Activated T-cell treated with anti-CD3 and anti-CD28 coated beads, Interleukin-2, amount 50 U/mL, for 72 hours (primary cell): ENCODE data around the gene NUP85. TPM values are rescaled to one million over a fixed set of nuclear protein-coding genes. Genes with fewer than 3 reads are reported as not detected.

Source experiments
- ATAC-seq, 2 donors: fragments of 150-1000 bp; cut with Tn5 transposase; replicated peaks in 1 of 2; 2 replicates each; pipeline ENCODE4 v1.10.0; 2021; ENCODE audit warnings: moderate library complexity in 2 of 2, mild to moderate bottlenecking in 1 of 2
- DNase-seq, 2 donors: peaks; one replicate each; pipeline ENCODE4 v3.0.0; 2021 to 2022; ENCODE audit warnings: mixed read lengths in 1 of 2
- H3K27ac Mint-ChIP-seq: one replicate; pipeline ENCODE4 v1.8.0; 2022; ENCODE audit warnings: mild to moderate bottlenecking, moderate library complexity, mixed read lengths
- H3K27me3 Mint-ChIP-seq: one replicate; pipeline ENCODE4 v1.8.0; 2022; ENCODE audit warnings: low read depth, mixed read lengths
- H3K36me3 Mint-ChIP-seq, 2 donors: one replicate each; pipeline ENCODE4 v1.8.0; 2022; ENCODE audit warnings: mixed read lengths in 2 of 2, mild to moderate bottlenecking in 1 of 2; ENCODE audit not compliant: insufficient read depth in 2 of 2
- H3K4me1 Mint-ChIP-seq: one replicate; pipeline ENCODE4 v1.8.0; 2022; ENCODE audit warnings: low read depth, mixed read lengths
- H3K4me3 Mint-ChIP-seq, 2 donors: one replicate each; pipeline ENCODE4 v1.8.0; 2022; ENCODE audit warnings: mild to moderate bottlenecking in 2 of 2, mixed read lengths in 2 of 2, moderate library complexity in 2 of 2
- H3K9me3 Mint-ChIP-seq, 2 donors: one replicate each; pipeline ENCODE4 v1.8.0; 2022; ENCODE audit warnings: mixed read lengths in 2 of 2
- total RNA-seq, 2 donors: library from RNA; stranded (reverse); gene quantifications; one replicate each; pipeline ENCODE4 v1.2.3, GENCODE V29; 2022

The NUP85 gene
- total RNA-seq, 2 donors from 2014 or later: 88.3 to 114 TPM

DNA sequence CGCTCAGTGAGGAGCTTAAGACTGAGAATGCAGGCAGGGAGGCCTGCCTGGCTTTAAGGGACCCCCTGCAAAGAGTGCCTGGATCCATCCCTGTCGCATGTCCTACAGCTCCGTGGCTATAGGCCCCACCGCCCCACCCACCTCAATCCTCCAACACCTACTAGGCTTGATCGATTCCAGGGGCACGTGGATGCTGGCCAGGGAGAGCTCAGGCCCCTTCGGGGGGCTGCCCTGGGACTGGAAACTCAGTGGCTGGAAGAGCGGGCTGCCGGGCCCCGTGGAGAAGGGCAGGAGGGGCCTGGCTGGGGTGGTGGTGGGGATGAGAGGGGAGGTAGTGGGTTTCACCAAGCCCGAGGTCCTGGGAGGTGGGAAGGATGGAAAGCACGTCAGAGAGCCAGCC, 33.7 kb downstream of the NUP85 start:
- Mint-ChIP-seq H3K4me1 (peaks cover 46% of the 10 kb centered on the region), H3K27ac (no peak overlapping the region), H3K9me3 (no peaks in the 10 kb centered on the region), H3K4me3 (no peak overlapping the region), H3K36me3 (peaks cover 7 to 33% of the 10 kb centered on the region in 2 donors), H3K27me3 (no peaks in the 10 kb centered on the region)
- ATAC-seq (no peak), DNase-seq (no peak)

DNA sequence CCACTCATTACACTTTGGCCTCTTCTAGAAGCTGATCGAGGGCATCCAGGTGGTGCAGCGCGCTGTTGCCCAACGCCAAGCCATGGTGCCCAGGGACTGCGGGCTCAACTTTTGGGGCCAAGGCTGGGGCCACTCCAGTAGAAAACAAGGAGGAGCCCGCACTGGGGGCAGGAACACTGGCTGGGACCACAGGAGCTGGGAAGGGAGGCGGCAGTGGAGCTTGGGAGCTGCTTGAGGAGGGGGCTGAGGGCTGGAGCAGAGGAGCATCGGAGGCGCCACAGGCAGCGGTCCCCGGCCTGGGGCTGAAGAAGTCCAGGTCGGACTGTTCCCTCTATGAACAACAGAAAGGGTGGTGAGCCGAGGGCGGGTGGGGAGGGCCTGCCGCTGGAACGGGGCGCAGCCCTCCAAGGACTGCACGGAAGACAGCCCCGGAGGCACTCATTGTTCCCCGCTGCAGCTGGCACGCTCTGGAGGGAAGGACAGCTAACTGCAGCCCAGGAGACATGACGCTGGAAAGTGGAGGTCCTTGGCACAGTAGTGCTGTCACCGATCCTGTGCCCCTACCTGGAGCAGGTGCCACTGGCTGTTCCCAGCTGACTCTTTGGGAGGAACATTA, 34.4 kb downstream of the NUP85 start:
- Mint-ChIP-seq H3K4me3 (no peak overlapping the region), H3K4me1 (peaks cover 52% of the 10 kb centered on the region), H3K9me3 (no peaks in the 10 kb centered on the region), H3K27ac (no peak overlapping the region), H3K36me3 (peaks cover 7 to 30% of the 10 kb centered on the region in 2 donors), H3K27me3 (no peaks in the 10 kb centered on the region)
- no peak for DNase-seq
- ATAC-seq: no peak

DNA sequence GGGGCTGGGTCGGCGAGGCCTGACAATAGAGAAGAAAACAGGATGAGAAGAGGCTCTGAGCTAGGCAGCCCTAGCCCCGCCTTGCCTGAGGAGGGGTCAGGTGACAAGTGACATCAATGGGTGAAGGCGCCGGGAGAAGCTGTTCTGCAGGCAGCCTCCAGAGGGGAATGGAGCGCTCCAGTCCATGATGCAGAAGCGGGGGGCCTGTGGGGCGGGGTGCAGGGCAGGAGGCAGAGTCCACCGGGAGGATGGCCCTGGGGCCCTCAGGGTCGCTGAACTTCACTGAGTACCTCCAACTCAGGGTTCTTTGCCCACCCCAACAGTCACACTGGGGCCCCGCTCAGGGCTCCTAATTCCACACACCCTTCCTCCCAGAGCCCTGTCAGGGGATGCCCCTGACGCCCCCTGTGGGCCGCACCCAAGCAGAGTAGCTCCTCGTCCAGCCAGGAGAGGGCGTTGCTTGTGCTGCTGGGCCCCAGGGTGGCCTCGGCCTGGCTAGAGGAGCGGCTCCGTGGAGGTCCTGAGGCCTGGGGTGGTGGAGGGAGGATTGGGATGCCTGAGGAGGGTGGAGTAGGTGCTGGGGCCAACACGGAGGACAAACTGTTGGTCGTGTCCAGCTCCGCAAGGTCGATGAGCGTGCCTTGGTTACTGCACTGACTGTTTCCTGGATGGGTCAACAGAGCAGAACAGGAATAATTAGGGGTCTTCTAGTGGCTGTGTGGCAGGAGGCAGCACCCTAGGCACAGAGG, 35.1 kb downstream of the NUP85 start:
- Mint-ChIP-seq H3K9me3 (no peaks in the 10 kb centered on the region), H3K36me3 (peaks cover 7 to 32% of the 10 kb centered on the region in 2 donors), H3K4me3 (no peak overlapping the region), H3K27me3 (no peaks in the 10 kb centered on the region), H3K27ac (no peak overlapping the region), H3K4me1 (peaks cover 52% of the 10 kb centered on the region)
- DNase-seq (peak; percentile 46 to 59), ATAC-seq (peak; percentile 21 to 44)

DNA sequence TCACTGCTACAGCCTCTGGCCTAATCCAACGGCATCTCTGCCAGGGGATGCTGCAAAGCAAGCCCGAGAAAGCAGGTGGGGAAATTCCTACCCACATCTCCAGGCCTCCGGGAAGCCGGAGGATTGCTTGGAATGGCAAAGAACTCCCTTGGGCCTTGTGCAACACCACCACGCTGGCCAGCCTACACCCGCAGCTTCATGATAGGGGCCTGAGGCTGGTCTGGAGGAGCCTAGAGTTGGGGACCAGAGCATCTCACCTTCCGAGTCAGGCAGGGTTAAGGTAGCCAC, 35.6 kb downstream of the NUP85 start:
- Mint-ChIP-seq H3K36me3 (peaks cover 7 to 37% of the 10 kb centered on the region in 2 donors), H3K9me3 (no peaks in the 10 kb centered on the region), H3K4me3 (no peak overlapping the region), H3K27ac (no peak overlapping the region), H3K27me3 (no peaks in the 10 kb centered on the region), H3K4me1 (peaks cover 52% of the 10 kb centered on the region)
- DNase-seq: no peak
- ATAC-seq: no peak

DNA sequence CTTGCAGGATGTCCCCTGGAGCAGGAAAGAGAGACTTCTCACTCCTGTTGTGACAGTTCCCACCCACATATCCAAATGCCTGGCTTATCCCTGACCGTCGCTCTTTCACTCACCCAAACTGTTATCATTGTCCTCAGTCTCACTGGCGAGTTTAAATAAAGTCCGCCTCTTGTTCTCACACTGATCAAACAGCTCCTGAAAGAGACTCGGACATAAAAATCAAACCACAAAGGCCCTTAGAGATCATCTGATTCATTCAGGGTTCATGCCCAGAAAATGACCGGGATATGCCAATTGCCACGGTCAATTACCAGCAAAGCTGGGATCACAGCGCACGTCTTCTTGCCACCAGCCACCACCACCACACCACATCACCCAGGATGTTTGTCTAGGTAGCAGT, 36.0 kb downstream of the NUP85 start:
- Mint-ChIP-seq H3K4me1 (peaks cover 52% of the 10 kb centered on the region), H3K36me3 (peaks cover 7 to 35% of the 10 kb centered on the region in 2 donors)
- DNase-seq: no peak

DNA sequence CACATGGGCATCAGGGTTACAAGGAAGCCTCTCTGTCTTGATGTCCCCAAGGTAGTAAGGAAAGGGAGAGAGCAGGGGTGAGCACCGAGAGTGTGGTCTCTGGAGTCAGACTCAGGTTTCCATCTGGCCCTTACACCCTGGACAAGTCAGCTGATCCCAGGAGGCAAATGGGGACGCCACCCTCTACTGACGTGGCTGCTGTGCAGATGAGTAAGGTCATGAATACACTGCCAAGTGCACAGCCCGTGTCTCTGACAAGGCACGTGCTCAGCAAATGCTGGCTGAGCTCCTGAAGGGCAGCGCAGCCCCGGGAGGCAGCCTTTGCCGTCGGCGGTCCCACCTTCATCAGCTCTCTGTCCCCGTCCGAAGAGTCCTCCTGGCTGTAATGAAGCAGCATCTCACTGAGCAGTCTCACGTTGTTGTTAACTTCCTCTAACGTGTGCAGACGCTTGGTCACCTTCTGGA, 36.5 kb downstream of the NUP85 start:
- DNase-seq: peak in 1 of 2 donors; percentile 20
- peak in 1 of 2 donors; percentile 54 for ATAC-seq
- Mint-ChIP-seq H3K4me3 (peak overlapping the region; percentile 56 to 68), H3K27ac (peak overlapping the region; percentile 52), H3K27me3 (no peaks in the 10 kb centered on the region), H3K9me3 (no peaks in the 10 kb centered on the region), H3K36me3 (peaks cover 7 to 32% of the 10 kb centered on the region in 2 donors), H3K4me1 (peaks cover 52% of the 10 kb centered on the region)

More for the DNA sequence above, 36.0 kb downstream of the NUP85 start:
- no peak for ATAC-seq
- H3K9me3 Mint-ChIP-seq: no peaks in the 10 kb centered on the region
- H3K27ac Mint-ChIP-seq: peak overlapping the region; percentile 36
- H3K4me3 Mint-ChIP-seq: no peak overlapping the region
- no peaks in the 10 kb centered on the region for H3K27me3 Mint-ChIP-seq

DNA sequence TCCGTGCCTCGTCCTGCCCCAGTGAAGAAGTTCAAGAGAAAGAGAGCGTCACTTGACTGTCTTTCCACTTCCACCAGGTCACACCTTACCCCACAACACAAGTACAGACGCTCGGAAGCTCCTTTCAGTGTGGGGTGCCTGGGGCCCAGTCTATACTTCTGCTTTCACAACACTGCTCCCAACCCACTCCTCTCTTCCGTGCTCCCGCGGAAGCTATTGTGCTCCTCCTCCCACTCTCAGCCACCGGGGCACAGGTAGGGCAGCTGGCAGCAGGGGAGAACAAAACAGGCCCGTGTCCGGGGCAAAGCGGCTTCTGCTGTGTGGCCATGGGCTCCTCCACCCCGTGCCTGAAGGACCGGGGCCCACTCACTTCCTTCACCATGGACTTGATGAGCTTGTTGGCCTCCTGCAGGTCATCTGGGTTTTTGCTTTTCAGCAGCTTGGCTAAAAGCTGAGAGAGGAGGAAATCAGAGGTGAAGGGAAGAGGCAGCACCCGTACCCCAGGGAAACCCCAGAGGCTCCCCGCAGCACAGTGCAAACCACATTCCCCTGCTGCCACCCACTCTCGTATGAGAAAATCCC, 37.1 kb downstream of the NUP85 start:
- H3K36me3 Mint-ChIP-seq: peaks cover 7 to 28% of the 10 kb centered on the region in 2 donors
- DNase-seq (peak in 1 of 2 donors; percentile 32), ATAC-seq (peak; percentile 38 to 52)
- H3K27me3 Mint-ChIP-seq: no peaks in the 10 kb centered on the region
- H3K9me3 Mint-ChIP-seq: no peaks in the 10 kb centered on the region
- peak overlapping the region; percentile 56 to 68 for H3K4me3 Mint-ChIP-seq
- peaks cover 54% of the 10 kb centered on the region for H3K4me1 Mint-ChIP-seq
- peak overlapping the region; percentile 52 for H3K27ac Mint-ChIP-seq

DNA sequence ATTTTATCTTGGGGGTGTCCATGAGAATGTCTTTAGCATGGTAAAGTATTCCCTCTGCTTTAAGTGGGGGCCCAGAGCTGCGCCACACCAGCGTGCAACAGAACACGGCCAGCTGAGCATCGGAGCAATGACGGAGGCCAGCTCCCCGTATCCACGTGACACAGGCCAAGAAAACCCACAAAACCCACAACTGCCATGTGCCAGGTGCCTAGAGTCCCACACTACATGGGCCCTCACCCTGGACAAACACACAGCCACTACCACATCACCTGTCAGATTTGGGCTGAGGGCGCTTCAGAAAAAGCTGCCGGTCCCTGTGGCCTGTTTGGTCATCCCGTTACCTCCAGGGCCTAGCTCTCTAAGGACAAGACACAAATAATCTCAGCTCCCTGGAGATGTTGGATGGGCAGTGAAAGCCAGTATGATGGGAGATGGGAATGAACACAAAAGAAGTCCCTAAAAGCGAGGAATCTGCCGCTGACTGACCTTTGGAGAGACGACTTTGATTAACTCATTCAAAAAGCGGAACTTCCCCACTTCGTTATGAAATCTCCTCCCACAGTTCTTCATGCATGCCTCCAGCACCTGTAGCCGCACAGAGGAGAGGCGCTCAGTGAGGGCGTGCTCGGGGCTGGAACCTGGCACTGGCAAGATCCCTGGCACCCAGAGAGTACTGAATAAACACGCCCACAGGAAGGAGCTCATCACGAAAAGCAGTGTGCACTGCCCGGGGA, 38.8 kb downstream of the NUP85 start:
- H3K4me1 Mint-ChIP-seq: peaks cover 59% of the 10 kb centered on the region
- peaks cover 3 to 22% of the 10 kb centered on the region in 2 donors for H3K36me3 Mint-ChIP-seq
- ATAC-seq (no peak), DNase-seq (no peak)
- peak overlapping the region in 1 of 2 donors; percentile 3 for H3K4me3 Mint-ChIP-seq
- no peaks in the 10 kb centered on the region for H3K27me3 Mint-ChIP-seq
- H3K27ac Mint-ChIP-seq: peak overlapping the region; percentile 28
- H3K9me3 Mint-ChIP-seq: no peaks in the 10 kb centered on the region

DNA sequence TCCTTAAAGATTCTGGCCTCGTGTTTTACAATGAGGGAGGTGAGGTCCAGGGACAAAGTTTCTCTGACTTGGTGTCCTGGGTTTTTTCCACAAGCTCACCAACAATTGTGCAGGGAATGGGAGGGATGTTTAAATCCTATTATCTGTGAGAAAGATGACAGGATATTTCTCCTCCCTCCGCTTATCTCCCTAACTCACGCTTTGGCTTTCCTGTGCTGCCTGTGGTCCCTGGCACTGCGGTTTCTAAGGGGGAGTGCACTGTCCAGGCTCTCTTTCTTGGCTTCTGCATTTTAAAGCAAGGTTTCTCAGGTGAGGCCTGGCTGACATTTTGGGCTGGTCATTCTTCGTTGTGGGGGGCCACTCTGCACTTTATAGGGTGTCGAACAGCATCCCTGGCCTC, 39.5 kb downstream of the NUP85 start:
- Mint-ChIP-seq H3K9me3 (no peaks in the 10 kb centered on the region), H3K4me3 (no peak overlapping the region), H3K27me3 (no peaks in the 10 kb centered on the region), H3K4me1 (peaks cover 66% of the 10 kb centered on the region), H3K36me3 (peaks cover 3 to 20% of the 10 kb centered on the region in 2 donors), H3K27ac (no peak overlapping the region)
- no peak for ATAC-seq
- no peak for DNase-seq

DNA sequence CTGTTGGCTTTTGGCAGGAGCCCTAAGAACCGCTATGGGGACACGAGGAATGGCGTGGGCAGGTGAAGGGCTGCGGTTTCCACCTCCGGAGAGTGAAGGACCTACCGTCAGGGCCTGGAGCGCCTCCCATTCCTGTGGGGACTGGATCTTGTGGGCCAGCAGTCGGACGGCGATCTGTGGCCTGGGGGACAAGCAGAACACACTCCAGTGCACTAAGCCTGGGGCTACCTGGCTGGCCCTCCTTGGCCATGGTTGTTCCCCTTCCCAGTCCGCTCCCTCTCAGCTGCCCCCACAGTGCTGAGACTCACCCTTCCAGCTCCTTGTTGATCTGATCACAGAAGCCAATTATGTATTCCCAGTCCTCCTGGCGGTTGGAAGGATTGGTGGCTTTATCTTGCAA, 40.9 kb downstream of the NUP85 start:
- Mint-ChIP-seq H3K27ac (peak overlapping the region; percentile 29), H3K36me3 (peaks cover 0 to 20% of the 10 kb centered on the region in 2 donors), H3K4me3 (no peak overlapping the region), H3K27me3 (no peaks in the 10 kb centered on the region), H3K4me1 (peaks cover 67% of the 10 kb centered on the region), H3K9me3 (no peaks in the 10 kb centered on the region)
- DNase-seq: no peak
- no peak for ATAC-seq

DNA sequence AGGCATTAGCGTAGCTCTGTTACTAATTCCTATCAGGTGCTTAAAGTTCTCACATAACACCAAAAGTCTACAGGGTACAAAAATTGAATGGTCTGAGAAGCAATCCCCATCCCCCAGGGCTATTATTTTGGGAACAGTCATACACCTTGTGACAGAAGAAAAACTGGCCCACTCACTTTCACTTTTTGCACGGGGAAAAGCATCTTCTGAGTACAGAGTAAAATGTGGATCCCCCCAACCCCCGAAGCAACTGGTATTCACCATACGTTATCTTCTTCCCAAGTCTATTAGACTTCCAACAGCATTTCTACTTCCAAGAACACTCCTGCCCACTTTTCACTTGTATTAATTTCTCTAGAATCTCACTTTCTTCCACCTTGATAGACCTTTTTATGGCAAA, 44.1 kb downstream of the NUP85 start:
- ATAC-seq: no peak

DNA sequence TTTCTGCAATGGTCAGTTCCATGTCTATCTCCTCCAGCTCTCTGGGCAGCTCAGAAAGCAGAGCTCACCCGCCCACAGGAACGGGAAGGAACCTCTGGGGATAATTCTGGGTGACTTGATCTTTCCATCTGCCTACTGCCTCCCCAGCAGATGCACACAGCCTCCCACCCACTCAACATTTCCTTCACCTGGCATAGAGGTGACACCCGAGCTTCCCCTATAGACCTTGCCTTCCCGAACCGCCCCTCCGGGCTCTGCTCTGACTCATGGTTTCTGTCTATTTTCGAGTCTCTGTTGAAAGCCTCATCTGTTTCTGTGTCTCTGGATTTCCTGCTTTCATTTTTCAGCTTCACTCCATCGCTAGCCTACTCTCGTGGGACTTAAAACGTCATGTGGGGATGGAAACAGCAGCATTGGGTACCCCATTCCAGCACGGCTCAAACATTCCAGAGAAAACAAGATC, 44.6 kb downstream of the NUP85 start:
- Mint-ChIP-seq H3K27me3 (no peaks in the 10 kb centered on the region), H3K9me3 (no peaks in the 10 kb centered on the region), H3K4me1 (peaks cover 63% of the 10 kb centered on the region), H3K4me3 (peak overlapping the region; percentile 79 to 80), H3K36me3 (peaks cover 0 to 10% of the 10 kb centered on the region in 2 donors), H3K27ac (peak overlapping the region; percentile 93)
- ATAC-seq (peak; percentile 98 to 99), DNase-seq (peak; percentile 76 to 84)

More for the DNA sequence above, 44.1 kb downstream of the NUP85 start:
- peak overlapping the region; percentile 79 to 80 for H3K4me3 Mint-ChIP-seq
- peak overlapping the region; percentile 93 for H3K27ac Mint-ChIP-seq
- no peaks in the 10 kb centered on the region for H3K27me3 Mint-ChIP-seq
- no peak for DNase-seq
- peaks cover 65% of the 10 kb centered on the region for H3K4me1 Mint-ChIP-seq
- peaks cover 0 to 11% of the 10 kb centered on the region in 2 donors for H3K36me3 Mint-ChIP-seq
- no peaks in the 10 kb centered on the region for H3K9me3 Mint-ChIP-seq
